Neural crest cell (in vitro differentiated cells): ENCODE results near the gene GNA15. TPM values are rescaled to one million over a fixed set of nuclear protein-coding genes. Genes with fewer than 3 reads are reported as not detected.

Source experiments
- DNase-seq: peaks from one replicate; pipeline ENCODE4 v3.0.0; 2021; ENCODE audit warnings: low read depth, mixed read lengths, low spot score
- H3K27ac Mint-ChIP-seq: one replicate; pipeline ENCODE4 v1.8.0; 2021; ENCODE audit warnings: mild to moderate bottlenecking, mixed read lengths; ENCODE audit not compliant: unreplicated experiment
- H3K27me3 Mint-ChIP-seq: 2 replicates; pipeline ENCODE4 v1.8.0; 2021; ENCODE audit warnings: low read depth, mild to moderate bottlenecking, mixed read lengths
- H3K36me3 Mint-ChIP-seq: 2 replicates; pipeline ENCODE4 v1.8.0; 2021; ENCODE audit warnings: low read depth, mild to moderate bottlenecking, mixed read lengths
- H3K4me1 Mint-ChIP-seq: 2 replicates; pipeline ENCODE4 v1.8.0; 2021; ENCODE audit warnings: mixed read lengths
- H3K4me3 Mint-ChIP-seq: one replicate; pipeline ENCODE4 v1.8.0; 2021; ENCODE audit warnings: mild to moderate bottlenecking, mixed read lengths
- H3K9me3 Mint-ChIP-seq: 2 replicates; pipeline ENCODE4 v1.8.0; 2021; ENCODE audit warnings: mixed read lengths
- total RNA-seq: library from RNA; stranded (reverse); gene quantifications from 2 replicates; pipeline ENCODE4 v1.2.1, GENCODE V29; 2021
- TF ChIP-seq, protein P1 (sequence below): fragments of 200-600 bp; sonication (generic); conservative IDR thresholded peaks from 2 replicates; pipeline ENCODE4 v1.5.0; 2021; ENCODE audit warnings: antibody characterized with exemption, mild to moderate bottlenecking

Gene GNA15
- total RNA-seq, 1 donor from 2014 or later = not detected

- Mint-ChIP-seq H3K4me3 (no peak overlapping the region), H3K9me3 (no peaks in the 10 kb centered on the region), H3K4me1 (no peaks in the 10 kb centered on the region), H3K36me3 (no peaks in the 10 kb centered on the region), H3K27ac (no peak overlapping the region), H3K27me3 (no peaks in the 10 kb centered on the region)
- TF ChIP-seq, protein P1, sequence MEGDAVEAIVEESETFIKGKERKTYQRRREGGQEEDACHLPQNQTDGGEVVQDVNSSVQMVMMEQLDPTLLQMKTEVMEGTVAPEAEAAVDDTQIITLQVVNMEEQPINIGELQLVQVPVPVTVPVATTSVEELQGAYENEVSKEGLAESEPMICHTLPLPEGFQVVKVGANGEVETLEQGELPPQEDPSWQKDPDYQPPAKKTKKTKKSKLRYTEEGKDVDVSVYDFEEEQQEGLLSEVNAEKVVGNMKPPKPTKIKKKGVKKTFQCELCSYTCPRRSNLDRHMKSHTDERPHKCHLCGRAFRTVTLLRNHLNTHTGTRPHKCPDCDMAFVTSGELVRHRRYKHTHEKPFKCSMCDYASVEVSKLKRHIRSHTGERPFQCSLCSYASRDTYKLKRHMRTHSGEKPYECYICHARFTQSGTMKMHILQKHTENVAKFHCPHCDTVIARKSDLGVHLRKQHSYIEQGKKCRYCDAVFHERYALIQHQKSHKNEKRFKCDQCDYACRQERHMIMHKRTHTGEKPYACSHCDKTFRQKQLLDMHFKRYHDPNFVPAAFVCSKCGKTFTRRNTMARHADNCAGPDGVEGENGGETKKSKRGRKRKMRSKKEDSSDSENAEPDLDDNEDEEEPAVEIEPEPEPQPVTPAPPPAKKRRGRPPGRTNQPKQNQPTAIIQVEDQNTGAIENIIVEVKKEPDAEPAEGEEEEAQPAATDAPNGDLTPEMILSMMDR = no peak
- DNase-seq = no peak
Measured at GRCh38 chr19:3114018-3114726, 21.7 kb upstream of the GNA15 start.

DNA sequence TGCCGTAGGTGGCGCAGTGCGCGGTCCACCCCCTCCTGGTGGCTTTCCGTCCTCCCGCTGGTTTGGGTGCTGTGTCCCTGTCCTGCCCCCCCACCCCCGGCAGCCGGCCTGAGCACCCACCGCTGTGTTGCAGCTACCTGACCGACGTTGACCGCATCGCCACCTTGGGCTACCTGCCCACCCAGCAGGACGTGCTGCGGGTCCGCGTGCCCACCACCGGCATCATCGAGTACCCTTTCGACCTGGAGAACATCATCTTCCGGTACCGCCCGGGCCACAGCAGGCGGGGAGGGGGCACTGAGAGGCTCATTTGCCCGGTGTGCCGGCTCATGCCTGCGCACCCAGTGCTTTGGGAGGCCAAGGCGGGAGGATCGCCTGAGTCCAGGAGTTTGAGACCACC is 21.0 kb upstream of the GNA15 start:
- no peaks in the 10 kb centered on the region for H3K36me3 Mint-ChIP-seq
- no peaks in the 10 kb centered on the region for H3K4me1 Mint-ChIP-seq
- no peak overlapping the region for H3K27ac Mint-ChIP-seq
- DNase-seq = no peak
- no peaks in the 10 kb centered on the region for H3K9me3 Mint-ChIP-seq
- H3K4me3 Mint-ChIP-seq = no peak overlapping the region
- no peaks in the 10 kb centered on the region for H3K27me3 Mint-ChIP-seq
- TF ChIP-seq, protein P1 = no peak

DNA sequence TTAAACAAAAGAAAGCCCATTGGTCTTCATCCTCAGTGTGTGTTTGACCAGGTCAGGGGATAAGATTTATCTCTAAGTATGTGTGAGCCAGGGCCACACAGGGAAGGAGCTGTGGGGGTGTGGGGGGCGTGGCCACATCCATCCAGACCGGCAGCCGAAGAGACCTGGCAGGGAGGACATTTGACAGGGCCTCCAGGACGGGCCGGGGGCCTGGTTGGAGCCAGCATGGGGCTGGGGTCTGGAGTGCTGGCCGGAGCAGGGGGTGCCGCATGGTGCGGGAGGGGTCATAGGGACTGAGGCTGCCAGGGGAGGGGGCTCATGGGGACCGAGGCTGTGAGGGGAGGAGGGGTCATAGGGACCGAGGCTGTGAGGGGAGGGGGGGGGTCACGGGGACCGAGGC is 20.4 kb upstream of the GNA15 start:
- TF ChIP-seq, protein P1 = no peak
- H3K27me3 Mint-ChIP-seq = no peaks in the 10 kb centered on the region
- no peaks in the 10 kb centered on the region for H3K9me3 Mint-ChIP-seq
- no peaks in the 10 kb centered on the region for H3K4me1 Mint-ChIP-seq
- no peak overlapping the region for H3K4me3 Mint-ChIP-seq
- H3K36me3 Mint-ChIP-seq = no peaks in the 10 kb centered on the region
- no peak for DNase-seq
- no peak overlapping the region for H3K27ac Mint-ChIP-seq

GRCh38 chr19:3115916-3116602 is 19.8 kb upstream of the GNA15 start:
- Mint-ChIP-seq H3K27me3 (no peaks in the 10 kb centered on the region), H3K9me3 (no peaks in the 10 kb centered on the region), H3K36me3 (no peaks in the 10 kb centered on the region), H3K4me1 (no peaks in the 10 kb centered on the region), H3K27ac (no peak overlapping the region), H3K4me3 (no peak overlapping the region)
- TF ChIP-seq, protein P1 = no peak
- DNase-seq = no peak

GRCh38 chr19:3116621-3117020 is 19.2 kb upstream of the GNA15 start:
- H3K27me3 Mint-ChIP-seq = no peaks in the 10 kb centered on the region
- DNase-seq = no peak
- no peaks in the 10 kb centered on the region for H3K4me1 Mint-ChIP-seq
- H3K36me3 Mint-ChIP-seq = no peaks in the 10 kb centered on the region
- TF ChIP-seq, protein P1 = no peak
- H3K27ac Mint-ChIP-seq = no peak overlapping the region
- no peak overlapping the region for H3K4me3 Mint-ChIP-seq
- H3K9me3 Mint-ChIP-seq = no peaks in the 10 kb centered on the region
